Measurements from ENCODE around the gene UBTD1. TPM values are rescaled to one million over a fixed set of nuclear protein-coding genes. Genes with fewer than 3 reads are reported as not detected.

UBTD1 gene
- total RNA-seq, 4 donors from 2014 or later = 0.70 to 2.5 (median 1.4) TPM; not detected in 1

DNA sequence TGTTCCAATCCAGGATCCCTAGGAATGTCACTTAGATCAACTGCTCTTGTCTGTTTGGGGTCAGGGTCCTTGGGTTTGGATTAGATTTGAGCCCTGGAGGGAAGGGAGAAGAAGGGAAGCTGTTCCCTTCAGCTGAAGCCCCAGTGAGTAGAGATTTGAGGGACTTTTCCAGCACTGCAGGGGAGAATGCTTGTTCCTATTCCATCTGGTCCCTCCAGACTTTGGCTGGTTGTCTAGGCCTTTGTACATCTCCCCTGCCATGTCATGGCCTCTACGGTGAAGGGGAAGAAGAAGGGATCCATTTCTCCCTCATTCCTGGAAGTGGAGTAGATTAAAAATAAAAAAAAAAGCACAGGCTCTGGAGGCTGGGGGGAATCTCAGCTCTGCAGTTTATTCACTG, 101.9 kb downstream of the UBTD1 start:
- DNase-seq = no peak
- H3K4me1 ChIP-seq = peaks cover 0 to 8% (median 0%) of the 10 kb centered on the region in 4 donors
- TF ChIP-seq, protein P1, sequence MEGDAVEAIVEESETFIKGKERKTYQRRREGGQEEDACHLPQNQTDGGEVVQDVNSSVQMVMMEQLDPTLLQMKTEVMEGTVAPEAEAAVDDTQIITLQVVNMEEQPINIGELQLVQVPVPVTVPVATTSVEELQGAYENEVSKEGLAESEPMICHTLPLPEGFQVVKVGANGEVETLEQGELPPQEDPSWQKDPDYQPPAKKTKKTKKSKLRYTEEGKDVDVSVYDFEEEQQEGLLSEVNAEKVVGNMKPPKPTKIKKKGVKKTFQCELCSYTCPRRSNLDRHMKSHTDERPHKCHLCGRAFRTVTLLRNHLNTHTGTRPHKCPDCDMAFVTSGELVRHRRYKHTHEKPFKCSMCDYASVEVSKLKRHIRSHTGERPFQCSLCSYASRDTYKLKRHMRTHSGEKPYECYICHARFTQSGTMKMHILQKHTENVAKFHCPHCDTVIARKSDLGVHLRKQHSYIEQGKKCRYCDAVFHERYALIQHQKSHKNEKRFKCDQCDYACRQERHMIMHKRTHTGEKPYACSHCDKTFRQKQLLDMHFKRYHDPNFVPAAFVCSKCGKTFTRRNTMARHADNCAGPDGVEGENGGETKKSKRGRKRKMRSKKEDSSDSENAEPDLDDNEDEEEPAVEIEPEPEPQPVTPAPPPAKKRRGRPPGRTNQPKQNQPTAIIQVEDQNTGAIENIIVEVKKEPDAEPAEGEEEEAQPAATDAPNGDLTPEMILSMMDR (IDR thresholded peaks at IDR 0.05) = no peak
- no peak for TF ChIP-seq POLR2A (IDR thresholded peaks at IDR 0.05)
- no peaks in the 10 kb centered on the region for H3K36me3 ChIP-seq
- no peak overlapping the region for H3K27ac ChIP-seq
- H3K4me3 ChIP-seq = no peak overlapping the region
- H3K27me3 ChIP-seq = no peaks in the 10 kb centered on the region
- H3K9me3 ChIP-seq = no peaks in the 10 kb centered on the region

DNA sequence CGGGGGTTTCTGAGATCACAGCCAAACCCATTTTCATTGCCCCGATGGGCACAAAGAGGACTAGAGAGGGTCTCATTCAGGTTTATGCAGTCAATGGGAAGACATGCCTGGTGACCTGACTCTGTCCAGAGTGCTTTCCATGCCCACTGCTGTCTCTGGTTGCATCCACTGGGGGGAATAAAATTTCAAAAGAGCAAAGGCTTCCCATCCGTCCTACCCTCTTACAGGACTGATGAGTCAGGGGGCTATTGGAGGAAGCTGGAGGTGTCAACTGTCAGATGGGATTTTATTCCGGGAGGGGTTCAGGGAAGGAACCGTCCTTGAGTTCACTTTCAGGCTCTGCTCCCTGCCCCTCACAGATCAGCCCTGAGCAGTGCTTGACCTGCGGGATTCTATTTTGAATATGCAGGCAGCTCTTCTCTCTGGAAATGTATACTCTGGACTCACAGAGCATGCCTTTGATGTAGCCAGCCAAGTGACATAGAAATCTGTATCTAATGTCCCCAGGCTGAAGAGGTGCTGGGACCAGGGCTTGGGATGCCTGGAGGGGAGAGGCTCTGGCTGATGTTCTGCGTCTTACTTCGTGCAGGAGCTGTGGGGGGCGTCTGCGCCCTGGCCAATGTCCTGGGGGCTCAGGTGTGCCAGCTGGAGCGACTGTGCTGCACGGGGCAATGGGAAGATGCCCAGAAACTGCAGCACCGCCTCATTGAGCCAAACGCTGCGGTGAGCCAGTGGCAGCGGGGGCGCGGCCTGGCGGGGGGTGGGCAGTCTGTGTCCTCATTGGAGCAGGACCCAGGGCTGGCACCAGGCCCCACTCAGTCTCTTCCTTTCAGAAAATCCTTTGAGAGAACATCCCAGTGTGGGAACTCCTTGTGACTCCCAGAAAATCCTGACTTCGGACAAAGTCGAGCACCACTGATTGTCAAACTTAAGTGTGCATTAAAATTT, 102.8 kb downstream of the UBTD1 start:
- no peaks in the 10 kb centered on the region for H3K36me3 ChIP-seq
- no peak for DNase-seq
- no peak overlapping the region for H3K4me3 ChIP-seq
- TF ChIP-seq, protein P1 (IDR thresholded peaks at IDR 0.05) = no peak
- TF ChIP-seq POLR2A (IDR thresholded peaks at IDR 0.05) = no peak
- H3K27me3 ChIP-seq = no peaks in the 10 kb centered on the region
- no peak overlapping the region for H3K27ac ChIP-seq
- H3K9me3 ChIP-seq = no peaks in the 10 kb centered on the region
- H3K4me1 ChIP-seq = no peaks in the 10 kb centered on the region

DNA sequence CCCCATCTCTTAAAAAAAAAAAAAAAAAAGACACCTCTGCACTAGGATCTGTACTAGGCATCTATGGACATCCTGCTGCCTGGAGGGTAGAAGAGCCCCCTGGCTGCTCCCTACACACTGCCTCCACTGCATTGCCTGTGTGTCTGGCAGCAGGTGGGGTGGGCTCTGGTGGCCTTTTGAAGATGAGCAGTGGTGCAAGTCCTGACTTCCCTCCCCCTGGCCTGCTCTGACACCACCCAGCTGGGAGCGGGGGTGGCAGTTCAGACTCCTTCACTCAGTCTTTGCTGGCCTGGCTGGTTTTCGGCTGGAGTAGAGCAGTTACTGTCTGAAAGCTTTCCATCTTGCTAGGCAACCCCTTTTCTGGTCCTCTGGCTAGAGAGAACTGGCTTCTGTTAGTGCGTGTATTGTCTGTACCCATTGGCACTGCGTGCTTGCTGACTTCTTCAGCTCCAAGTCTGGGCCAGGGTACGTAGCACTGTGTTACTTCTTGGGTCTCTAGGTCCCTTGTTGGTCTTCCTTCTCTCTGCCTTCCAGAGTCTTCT, 108.4 kb downstream of the UBTD1 start:
- DNase-seq = no peak
- Histone ChIP-seq H3K27me3 (no peaks in the 10 kb centered on the region), H3K36me3 (no peaks in the 10 kb centered on the region), H3K27ac (no peak overlapping the region), H3K4me3 (no peak overlapping the region), H3K9me3 (no peaks in the 10 kb centered on the region), H3K4me1 (no peaks in the 10 kb centered on the region)
- TF ChIP-seq, protein P1 (IDR thresholded peaks at IDR 0.05) = no peak
- TF ChIP-seq POLR2A (IDR thresholded peaks at IDR 0.05) = no peak

DNA sequence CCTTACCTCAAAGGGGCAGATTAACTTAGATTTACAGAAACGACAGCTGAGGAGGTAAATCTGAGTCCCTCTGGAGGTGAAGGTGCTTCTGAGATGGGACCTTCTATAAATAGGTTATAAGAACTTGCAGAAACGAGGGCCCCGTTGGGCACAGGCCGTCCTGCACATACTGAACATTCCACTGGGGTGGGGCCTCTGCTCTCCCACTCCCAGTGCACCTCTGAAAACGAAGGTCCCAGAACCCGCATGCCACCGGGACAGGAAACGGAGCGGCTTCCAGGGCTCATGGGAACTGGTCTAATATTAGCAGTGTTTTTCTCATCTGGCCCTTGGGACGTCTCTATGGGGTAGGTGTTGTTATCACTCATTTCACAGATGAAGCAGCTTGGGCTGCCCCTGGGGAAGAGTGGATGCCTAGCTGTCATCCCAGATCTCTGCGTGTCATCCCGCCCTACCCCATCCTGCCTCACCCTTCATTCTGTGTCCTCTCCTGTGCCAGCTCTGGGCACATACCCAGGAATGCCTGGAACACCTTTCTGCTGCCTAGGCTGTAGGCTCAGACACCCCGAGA, 110.4 kb downstream of the UBTD1 start:
- Histone ChIP-seq H3K27me3 (no peaks in the 10 kb centered on the region), H3K27ac (no peak overlapping the region), H3K9me3 (no peaks in the 10 kb centered on the region), H3K36me3 (no peaks in the 10 kb centered on the region), H3K4me3 (no peak overlapping the region), H3K4me1 (no peaks in the 10 kb centered on the region)
- TF ChIP-seq POLR2A (IDR thresholded peaks at IDR 0.05) = no peak
- TF ChIP-seq, protein P1 (IDR thresholded peaks at IDR 0.05) = no peak
- no peak for DNase-seq

DNA sequence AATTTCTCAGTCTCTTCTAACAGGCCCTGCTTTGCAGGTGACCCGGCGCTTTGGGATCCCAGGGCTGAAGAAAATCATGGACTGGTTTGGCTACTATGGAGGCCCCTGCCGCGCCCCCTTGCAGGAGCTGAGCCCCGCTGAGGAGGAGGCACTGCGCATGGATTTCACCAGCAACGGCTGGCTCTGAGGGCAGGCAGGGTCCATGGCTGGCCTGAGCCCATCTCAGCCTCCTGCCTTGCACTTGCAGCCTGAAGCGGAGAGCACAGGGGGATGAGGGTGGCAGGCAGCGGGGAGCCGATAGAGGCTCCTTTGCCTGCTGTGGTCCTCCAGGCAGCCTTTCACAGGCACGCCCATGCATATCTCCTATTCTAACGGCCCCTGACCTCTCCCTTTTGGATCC, 112.7 kb downstream of the UBTD1 start:
- no peak for TF ChIP-seq POLR2A (IDR thresholded peaks at IDR 0.05)
- no peaks in the 10 kb centered on the region for H3K4me1 ChIP-seq
- no peak overlapping the region for H3K4me3 ChIP-seq
- DNase-seq = no peak
- no peak overlapping the region for H3K27ac ChIP-seq
- H3K9me3 ChIP-seq = no peaks in the 10 kb centered on the region
- H3K36me3 ChIP-seq = no peaks in the 10 kb centered on the region
- H3K27me3 ChIP-seq = no peaks in the 10 kb centered on the region

DNA sequence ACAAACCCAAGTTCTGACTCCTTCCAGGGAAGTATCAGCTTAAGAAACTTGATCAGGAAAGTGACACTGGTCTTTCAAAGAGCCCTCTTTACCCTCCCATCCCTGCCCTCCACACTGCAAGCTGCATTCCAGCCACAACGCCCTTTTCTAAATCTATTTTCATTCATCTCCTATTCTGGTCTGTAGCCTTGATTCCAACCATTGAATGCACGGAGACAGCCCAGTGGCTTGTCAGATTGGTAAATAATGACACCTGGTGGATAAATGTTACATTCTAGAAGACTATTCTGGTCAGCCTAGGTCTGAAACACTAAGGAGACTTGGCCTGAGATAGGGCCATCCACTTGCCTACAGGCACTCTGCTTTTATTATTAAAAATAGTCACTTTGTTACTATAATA, 113.7 kb downstream of the UBTD1 start:
- Histone ChIP-seq H3K27ac (no peak overlapping the region), H3K27me3 (no peaks in the 10 kb centered on the region), H3K4me1 (no peaks in the 10 kb centered on the region), H3K4me3 (no peak overlapping the region), H3K9me3 (no peaks in the 10 kb centered on the region), H3K36me3 (no peaks in the 10 kb centered on the region)
- no peak for DNase-seq
- TF ChIP-seq, protein P1 (IDR thresholded peaks at IDR 0.05) = peak in 4 of 6 experiments; percentile 4 to 64 (median 58)
- no peak for TF ChIP-seq POLR2A (IDR thresholded peaks at IDR 0.05)

Measured in Peyer's patch (tissue), 4 donors.